HG02798 (cell line): Measurements from ENCODE around the gene ARHGEF11.

Experiments used
- ATAC-seq: cut with Tn5 transposase; IDR thresholded peaks from one replicate; pipeline ENCODE4 v1.9.1; 2021; ENCODE audit warnings: mild to moderate bottlenecking; ENCODE audit not compliant: unreplicated experiment, poor library complexity

Gene ARHGEF11

DNA sequence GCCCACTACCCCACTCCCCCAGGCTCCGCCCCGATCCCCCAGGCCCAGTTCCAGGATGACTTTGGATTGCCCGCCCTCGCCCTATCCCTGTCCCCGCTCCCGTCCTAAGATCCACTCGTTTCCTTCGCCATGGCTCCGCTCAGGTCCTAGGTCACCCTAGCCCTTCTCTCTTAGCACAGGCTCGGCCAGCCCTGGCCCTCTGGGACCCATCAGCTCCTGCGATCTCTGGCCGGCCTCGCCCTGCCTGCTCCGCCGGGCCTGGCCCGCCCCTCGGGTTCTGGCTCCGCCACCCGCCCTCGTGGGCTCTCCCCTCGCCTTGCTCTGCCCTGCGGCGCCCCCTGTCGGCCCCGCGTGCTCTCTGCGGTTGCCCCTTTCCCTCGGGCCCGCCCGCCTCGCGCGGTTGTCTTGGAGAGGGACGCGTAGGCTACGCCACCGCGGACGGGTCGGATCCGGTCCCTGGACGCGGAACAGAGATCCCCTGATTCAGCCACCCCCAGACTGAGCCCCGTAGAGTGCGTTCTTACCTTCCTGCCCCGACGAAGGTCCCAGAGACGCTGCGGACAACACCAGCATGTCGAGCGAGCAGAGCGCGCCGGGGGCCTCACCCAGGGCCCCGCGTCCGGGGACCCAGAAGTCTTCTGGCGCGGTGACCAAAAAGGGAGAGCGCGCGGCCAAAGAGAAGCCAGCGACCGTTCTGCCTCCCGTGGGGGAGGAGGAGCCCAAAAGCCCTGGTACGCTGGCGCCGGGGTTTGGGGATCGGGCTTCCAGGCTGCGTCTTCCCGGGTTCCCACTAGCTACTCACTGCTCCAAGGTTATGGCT is 125.1 kb downstream of the ARHGEF11 start, which contains the start of gene LRRC71:
Gene LRRC71 (plus strand): TSS at position 400 of the 820 bp plus-strand sequence. CDS start 172 bp downstream, at position 572.
- no peak for ATAC-seq

DNA sequence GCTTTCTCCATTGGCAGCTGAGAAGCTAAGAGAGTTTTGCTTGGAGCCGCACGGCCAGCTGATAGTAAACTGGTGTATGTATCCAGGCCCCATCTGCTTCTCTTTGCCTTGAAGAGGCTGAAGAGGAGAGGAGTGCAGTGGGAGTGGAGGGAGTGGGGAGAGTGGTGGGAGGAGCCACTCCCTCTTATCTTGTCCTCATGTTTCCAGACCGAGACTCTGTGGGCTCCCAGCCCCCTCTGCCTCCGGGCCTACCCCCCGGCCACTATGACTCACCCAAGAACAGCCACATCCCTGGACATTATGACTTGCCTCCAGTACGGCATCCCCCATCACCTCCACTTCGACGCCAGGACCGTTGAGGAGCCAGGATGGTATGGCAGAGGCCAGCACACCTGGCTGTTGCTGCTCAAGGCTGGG is 131.1 kb downstream of the ARHGEF11 start:
- ATAC-seq: no peak

DNA sequence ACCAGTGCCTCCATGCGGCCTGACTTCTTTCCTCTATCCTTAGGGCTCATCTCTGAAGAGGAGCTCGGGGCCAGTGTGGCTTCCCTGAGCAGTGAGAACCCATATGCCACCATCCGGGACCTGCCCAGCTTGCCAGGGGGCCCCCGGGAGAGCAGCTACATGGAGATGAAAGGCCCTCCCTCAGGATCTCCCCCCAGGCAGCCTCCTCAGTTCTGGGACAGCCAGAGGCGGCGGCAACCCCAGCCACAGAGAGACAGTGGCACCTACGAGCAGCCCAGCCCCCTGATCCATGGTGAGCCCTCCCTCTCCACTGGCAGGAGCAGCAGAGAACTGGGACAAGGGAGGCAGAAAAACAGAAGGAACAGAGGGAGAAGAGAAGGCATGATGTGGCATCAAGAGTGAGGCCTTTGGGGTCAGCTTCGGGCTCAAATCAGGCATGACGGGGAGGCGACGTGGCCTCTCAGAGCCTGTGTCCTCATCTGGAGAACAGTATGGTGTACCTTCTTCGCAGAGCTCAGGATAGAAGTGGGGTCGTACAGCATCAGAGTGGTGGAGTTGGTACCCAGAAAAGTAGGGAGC is 131.6 kb downstream of the ARHGEF11 start:
- ATAC-seq: no peak

DNA sequence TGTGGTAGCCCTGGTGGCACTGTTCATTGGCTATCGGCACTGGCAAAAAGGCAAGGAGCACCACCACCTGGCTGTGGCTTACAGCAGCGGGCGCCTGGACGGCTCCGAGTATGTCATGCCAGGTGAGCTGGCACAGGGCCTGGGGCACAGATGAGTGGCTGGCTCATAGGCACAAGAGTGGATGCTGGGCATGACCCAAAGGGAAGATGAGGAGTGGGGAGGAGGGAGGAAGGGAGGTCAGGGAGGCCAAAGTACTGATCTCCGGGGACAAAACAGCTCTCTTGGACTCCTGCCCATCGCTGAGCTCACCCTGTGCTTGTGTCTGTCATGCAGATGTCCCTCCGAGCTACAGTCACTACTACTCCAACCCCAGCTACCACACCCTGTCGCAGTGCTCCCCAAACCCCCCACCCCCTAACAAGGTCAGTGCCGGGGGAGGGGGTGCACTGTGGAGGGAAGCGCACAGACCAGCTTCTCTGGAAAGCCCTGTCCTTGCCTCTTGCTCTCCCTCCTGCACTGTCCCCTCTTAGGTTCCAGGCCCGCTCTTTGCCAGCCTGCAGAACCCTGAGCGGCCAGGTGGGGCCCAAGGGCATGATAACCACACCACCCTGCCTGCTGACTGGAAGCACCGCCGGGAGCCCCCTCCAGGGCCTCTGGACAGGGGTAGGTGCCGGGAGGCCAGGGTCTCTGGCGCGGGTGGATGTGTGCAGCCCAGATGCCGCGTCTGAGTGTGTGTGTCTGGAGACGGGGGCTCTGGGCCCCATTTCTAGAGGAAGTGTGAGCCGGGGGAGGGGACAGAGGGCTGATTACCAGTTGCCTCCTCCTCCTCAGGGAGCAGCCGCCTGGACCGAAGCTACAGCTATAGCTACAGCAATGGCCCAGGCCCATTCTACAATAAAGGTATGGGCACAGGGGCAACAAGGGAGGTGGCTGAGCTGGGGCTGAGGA is 132.4 kb downstream of the ARHGEF11 start:
- ATAC-seq: no peak

DNA sequence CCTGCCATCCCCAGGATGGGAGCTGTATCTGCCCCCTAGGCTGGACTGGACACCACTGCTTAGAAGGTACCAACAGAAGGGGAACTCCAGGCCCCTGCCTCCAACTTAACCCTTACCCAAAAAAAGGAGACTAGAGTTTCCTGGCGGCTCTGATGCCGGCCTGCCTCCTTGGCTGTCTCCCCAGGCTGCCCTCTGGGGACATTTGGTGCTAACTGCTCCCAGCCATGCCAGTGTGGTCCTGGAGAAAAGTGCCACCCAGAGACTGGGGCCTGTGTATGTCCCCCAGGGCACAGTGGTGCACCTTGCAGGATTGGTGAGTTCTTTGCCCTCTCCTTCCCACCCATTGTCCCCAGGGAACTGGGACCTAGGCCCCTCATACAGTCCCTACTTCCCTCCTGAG is 133.2 kb downstream of the ARHGEF11 start:
- no peak for ATAC-seq

DNA sequence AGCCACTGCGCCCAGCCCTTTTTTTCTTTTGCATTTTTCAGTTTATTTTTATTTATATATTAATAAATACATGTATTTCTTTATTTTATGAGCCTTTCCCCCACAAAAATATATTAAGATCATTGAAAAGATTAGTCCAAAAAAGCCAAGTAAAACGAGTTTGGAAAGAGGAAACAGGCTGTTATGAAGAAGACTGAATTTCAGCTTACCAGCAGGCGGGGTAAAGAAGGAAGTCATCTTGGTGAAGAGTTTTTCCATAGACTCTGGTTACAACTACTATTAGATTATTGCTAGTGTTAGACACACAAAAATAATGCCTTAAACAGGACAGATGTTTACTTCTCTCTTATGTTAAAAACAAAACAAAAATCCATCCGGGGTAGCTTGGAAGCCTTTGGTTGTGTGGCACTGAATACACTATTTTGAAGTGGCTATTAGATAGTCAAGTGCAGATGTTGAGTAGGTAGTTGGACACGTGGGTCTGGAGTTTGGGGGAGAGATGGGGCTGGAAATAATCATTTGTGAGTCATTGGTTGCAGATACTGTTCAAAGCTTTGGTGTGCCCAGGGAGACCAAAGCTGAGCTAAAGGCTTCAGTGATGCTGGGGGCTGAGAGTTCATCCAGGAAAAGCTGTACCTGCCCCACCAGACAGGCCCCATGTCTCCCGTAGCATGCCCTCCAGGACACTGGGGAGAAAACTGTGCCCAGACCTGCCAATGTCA is 133.8 kb downstream of the ARHGEF11 start:
- no peak for ATAC-seq

DNA sequence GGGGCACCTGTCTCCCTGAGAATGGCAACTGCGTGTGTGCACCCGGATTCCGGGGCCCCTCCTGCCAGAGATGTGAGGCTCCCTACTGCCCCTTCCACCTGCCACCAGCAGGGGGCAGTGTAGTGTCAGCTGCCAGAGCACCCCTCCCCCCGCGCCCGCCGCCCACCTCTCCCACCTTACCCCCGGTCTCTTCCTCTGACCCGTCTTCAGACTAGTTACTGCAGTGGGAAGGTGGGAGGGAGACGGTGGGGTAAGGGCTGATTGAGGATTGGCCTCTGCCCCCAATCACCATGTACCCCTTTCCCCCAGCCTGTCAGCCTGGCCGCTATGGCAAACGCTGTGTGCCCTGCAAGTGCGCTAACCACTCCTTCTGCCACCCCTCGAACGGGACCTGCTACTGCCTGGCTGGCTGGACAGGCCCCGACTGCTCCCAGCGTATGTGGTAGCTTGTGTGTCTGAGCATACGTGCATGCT is 135.2 kb downstream of the ARHGEF11 start:
- ATAC-seq: no peak

DNA sequence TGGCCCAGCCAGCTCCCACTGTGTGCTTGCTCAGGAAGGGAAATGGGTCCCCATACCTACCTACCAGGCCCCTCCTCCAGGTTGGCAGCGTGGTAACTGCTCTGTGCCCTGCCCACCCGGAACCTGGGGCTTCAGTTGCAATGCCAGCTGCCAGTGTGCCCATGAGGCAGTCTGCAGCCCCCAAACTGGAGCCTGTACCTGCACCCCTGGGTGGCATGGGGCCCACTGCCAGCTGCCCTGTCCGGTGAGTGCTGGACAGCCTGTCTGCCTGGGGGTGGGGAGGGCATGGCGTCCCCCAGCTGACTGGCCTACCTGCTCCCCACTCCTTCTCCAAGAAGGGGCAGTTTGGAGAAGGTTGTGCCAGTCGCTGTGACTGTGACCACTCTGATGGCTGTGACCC is 135.9 kb downstream of the ARHGEF11 start:
- no peak for ATAC-seq

DNA sequence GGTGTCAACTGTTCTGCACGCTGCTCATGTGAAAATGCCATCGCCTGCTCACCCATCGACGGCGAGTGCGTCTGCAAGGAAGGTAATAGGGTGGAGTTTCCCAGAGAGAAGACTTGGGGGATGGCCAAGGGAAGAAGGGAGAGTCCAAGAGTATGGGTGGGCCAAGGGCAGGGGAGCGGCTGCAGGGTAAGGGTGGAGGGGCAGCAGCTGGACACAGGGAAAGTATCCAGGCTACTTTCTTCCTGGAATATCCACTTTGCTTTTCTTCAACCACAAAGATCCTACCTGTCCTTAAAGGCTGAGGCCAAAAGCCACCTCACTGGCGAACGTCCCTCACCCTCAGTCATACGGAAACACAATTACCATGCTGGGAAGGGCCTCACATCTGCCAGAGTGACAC is 136.6 kb downstream of the ARHGEF11 start:
- ATAC-seq: no peak

DNA sequence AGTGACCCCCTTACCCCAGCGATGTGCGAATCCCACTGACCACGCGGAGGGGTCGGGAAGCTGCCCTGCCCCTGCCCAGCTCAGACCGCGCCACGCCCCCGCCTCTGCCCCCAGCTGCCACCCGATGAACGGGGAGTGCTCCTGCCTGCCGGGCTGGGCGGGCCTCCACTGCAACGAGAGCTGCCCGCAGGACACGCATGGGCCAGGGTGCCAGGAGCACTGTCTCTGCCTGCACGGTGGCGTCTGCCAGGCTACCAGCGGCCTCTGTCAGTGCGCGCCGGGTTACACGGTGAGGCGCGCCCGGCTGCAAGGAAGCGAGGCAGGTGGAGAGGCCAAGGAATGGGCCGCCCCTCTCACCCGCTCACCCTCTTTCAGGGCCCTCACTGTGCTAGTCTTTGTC is 137.0 kb downstream of the ARHGEF11 start:
- ATAC-seq: no peak

DNA sequence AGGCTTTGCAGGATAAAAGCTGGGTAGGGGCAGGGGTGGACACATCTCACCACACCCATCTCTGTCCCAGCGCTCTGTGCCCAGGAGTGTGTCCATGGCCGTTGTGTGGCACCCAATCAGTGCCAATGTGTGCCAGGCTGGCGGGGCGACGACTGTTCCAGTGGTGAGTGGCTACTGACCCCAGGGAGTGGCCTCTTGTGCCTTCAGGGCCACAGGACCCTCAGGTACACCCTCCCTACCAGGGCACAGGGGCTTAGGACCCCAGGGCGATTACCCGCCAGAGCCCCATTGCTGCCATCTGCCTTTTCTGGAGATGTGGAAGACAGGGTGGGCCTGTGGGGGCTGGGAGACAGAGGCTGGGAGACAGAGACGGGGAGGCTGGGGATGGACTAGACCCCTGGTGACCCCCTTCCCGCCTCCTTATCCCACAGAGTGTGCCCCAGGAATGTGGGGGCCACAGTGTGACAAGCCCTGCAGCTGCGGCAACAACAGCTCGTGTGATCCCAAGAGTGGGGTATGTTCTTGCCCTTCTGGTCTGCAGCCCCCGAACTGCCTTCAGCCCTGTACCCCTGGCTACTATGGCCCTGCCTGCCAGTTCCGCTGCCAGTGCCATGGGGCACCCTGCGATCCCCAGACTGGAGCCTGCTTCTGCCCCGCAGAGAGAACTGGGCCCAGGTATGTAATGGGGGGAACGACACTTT is 139.2 kb downstream of the ARHGEF11 start:
- no peak for ATAC-seq

DNA sequence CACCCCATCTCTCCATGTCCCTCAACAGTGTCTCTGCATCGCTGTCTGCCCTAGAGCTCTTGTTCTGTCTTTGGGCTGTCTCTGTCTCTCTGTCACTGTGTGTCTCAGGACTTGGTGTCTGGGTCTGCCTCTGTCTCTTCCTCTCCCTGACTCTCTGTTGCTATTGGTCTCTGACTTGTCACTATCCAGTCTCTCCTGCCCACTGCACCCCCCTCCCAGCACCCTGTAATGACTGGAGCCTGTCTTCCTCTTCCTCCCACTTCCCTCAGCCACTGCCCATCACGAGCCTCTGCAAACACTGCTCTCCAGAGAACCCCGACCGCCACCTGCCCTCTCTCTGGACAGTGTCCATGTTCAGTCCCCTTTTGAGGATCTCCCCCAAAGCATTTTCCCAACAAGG is 139.9 kb downstream of the ARHGEF11 start:
- no peak for ATAC-seq

DNA sequence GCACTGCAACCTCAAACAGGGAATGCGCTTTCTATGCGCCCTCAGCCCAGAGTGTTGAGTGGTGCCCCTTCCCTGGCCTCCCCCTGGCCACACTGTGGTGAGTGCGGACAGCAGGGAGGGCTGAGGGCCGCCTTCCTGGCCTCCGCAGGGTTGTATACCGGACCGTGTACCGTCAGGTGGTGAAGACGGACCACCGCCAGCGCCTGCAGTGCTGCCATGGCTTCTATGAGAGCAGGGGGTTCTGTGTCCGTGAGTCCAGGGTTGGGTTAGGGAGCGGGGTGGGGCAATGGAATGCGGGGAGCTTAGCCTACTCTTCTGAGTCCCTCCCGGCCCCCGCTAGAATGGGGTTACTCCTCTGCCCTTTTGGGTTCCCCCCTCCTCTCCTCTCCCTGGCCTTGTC is 140.4 kb downstream of the ARHGEF11 start:
- no peak for ATAC-seq

DNA sequence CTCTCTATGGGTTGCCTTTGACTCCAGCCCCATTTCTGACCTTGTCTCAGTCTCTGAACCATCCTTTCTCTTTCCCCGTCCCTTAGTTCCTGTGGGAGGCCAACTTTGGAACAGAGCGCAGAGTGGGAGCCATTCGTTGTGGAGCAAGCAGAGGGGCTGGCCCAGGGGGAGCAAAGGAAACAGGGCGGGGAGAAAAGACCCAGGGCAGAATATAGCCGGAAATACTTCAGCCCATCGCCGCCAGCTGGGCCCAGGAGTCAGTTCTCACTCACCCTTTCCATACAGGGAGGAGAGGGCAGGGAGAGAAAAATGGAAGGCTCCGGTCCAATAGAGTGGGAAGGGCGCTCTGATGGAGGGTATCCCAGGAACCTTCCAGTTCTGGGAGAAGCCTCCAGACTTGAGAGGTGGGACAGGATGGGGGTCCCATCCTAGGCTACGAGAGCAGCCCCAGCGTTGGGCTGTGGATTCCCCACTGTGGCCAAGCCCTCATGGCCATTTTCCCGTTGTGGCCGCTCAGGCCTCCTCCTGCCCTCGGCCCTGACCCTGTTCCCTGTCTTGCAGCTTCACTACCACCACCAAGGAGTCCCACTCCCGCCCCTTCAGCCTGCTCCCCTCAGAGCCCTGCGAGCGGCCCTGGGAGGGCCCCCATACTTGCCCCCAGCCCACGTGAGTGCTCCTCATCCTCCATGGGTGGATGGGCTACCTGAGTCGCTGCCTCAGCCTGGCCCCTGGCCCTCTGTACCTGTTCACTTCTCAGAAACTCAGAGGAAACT is 141.2 kb downstream of the ARHGEF11 start:
- ATAC-seq: no peak

DNA sequence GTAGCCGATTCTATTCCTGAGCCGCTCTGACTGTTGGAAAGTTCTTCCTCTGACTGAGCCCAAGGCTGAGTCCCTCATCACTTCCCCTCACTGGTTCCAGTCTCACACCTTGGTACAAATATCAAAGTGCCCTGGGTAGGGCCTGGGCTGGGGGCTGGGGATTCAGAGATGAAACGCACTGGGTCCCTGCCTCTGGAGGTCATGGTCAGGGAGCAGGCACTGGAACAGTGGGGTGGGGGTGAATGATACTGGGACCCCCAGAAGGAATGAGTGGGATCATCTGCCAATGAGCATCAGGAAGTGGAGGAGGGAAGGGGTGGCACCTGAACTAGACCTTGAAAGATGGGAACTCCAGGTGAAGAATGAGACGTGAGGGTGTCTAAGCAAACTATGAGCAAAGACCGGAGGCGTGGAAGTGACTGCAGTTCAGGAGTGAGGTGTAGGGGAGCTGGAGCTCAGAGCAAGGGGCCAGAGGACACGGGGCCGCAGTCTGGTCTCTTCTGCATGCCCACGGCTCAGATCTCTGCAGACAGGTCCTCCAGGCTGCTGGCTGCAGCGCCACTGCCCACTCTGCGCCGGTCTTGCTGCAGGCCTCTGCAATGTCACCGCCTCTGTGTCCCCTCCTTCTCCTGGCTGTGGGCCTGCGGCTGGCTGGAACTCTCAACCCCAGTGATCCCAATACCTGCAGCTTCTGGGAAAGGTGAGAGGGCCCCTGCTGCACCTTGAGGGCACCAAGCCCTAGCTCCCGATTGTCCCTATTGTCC is 142.0 kb downstream of the ARHGEF11 start:
- no peak for ATAC-seq

DNA sequence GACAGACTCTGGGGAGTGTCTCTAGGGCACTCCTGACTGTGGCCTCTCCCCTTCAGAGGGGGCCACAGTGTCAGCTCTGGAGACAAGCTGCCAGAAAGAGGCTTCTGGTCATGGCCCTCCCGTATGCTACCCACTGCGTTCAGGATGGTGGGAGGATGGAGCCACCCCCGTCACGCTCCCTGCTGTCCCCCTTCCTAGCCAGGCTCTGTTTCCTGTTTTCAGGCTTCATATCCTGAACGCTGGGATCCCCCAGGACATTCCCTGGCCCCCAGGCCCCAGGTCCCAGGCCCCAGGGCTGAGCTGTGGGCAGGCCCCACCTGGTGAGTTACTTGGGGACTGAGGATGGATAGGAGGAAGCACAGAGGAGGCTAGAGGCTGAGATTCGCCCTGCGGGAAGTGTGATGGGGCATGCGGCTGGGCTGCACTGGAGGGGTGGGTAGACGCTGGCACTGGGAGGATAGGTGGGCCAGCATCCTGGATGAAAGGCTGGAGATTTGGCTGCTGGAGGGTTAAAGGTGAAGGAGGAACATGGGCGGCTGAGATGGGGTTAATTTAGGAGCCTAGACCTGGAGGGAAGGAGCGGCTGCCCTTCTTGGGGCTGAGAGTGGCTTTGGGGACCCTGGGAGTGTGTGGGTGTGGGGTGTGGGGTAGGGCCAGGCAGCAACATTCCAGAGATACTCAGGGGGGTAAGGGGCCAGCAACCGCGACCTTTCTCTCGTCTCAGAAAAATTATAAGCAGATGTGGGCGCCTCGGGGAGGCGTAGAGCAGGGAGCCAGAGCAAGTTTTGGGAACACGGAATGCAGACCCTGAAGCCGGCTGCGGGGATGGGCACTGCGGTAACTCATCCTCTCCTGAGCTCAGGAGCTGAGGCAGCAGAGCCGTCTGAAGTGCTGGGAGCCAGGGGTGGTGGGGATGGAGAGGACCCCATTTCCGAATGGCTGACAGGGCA is 143.3 kb downstream of the ARHGEF11 start:
- ATAC-seq: no peak

DNA sequence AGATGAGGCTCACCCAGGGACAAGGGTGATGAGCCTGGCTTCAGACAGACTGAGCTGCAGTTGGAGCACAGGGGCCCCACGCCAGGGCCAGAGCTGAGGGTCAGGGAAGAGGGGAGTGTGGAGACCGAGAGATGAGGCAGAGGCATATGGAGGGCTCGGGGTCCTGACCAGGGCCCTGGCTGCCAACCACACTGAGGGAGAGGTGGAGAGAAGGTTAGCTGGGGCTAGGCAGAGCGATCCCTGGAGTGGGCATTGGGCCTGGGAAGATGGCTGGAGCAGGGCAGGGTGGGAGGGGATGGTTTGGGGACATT is 144.0 kb downstream of the ARHGEF11 start:
- no peak for ATAC-seq
